Endothelial cell of umbilical vein (primary cell): ENCODE results near the gene BASP1. TPM values are rescaled to one million over a fixed set of nuclear protein-coding genes. Genes with fewer than 3 reads are reported as not detected.

Experiments
- BruUV-seq: library from RNA; stranded (reverse); fragments of 400-500 nt; replicated peaks from 2 replicates; lab custom pipeline; 2021; lab: Mats Ljungman, UMichigan
- CTCF ChIA-PET: fragments of 300-600, 350-600 bp; sonication (Branson Sonifier 250); formaldehyde crosslinking; loops from one replicate; lab custom pipeline; 2021; ENCODE audit warnings: antibody characterized with exemption, inconsistent platforms; lab: Charles Lee
- POLR2A ChIA-PET: fragments of 300-600, 350-600 bp; sonication (Branson Sonifier 250); formaldehyde crosslinking; loops from one replicate; lab custom pipeline; 2021; ENCODE audit warnings: antibody characterized with exemption, inconsistent platforms; lab: Charles Lee
- DNase-seq: peaks from one replicate; pipeline ENCODE4 v3.0.0-alpha.2; 2011; ENCODE audit warnings: low read depth, low spot score
- FAIRE-seq: peaks from 2 replicates; lab custom pipeline; 2011; peaks lifted over from hg19 to GRCh38; lab: Jason Lieb, UNC
- H2AFZ ChIP-seq: 2 replicates; pipeline ENCODE4 v1.6.0; 2012; ENCODE audit warnings: low read depth, low read length, control low read depth, inconsistent platforms
- H3K27ac ChIP-seq: 2 replicates; pipeline ENCODE4 v1.5.1; 2011; ENCODE audit warnings: low read depth, mild to moderate bottlenecking, control low read depth, low read length, moderate library complexity; ENCODE audit not compliant: insufficient read depth
- H3K27me3 ChIP-seq, 2 experiments: 2 replicates each; pipeline versions ENCODE4 v1.6.0 to v1.6.1; 2011; ENCODE audit warnings: low read length in 2 of 2, mixed read lengths in 1 of 2; ENCODE audit not compliant: control insufficient read depth in 2 of 2, insufficient read depth in 2 of 2
- H3K36me3 ChIP-seq, 2 experiments: 2 replicates in 1 of 2; 3 replicates in 1 of 2; pipeline ENCODE4 v1.5.1; 2011; ENCODE audit warnings: low read length in 2 of 2, mild to moderate bottlenecking in 1 of 2, moderate library complexity in 1 of 2; ENCODE audit not compliant: control insufficient read depth in 2 of 2, insufficient read depth in 2 of 2; ENCODE audit errors: extremely low read depth in 1 of 2
- H3K4me1 ChIP-seq: 3 replicates; pipeline ENCODE4 v1.5.1; 2011; ENCODE audit warnings: mild to moderate bottlenecking, low read length; ENCODE audit not compliant: control insufficient read depth, insufficient read depth; ENCODE audit errors: extremely low read depth
- H3K4me2 ChIP-seq: 2 replicates; pipeline ENCODE4 v1.6.1; 2011; ENCODE audit warnings: low read length, control low read depth, mixed read lengths; ENCODE audit not compliant: insufficient read depth
- H3K4me3 ChIP-seq, 3 experiments: fragments of 200-600 bp in 1 of 3; sonication (generic), shearing (Covaris generic) in 1 of 3; replicated peaks in 1 of 3; 2 replicates each; pipeline ENCODE4 v1.5.1; 2011 to 2016; ENCODE audit warnings: control low read depth in 3 of 3, low read length in 3 of 3, mild to moderate bottlenecking in 2 of 3, inconsistent platforms in 1 of 3, low read depth in 1 of 3, moderate library complexity in 1 of 3; ENCODE audit not compliant: insufficient read depth in 1 of 3
- H3K79me2 ChIP-seq: 2 replicates; pipeline ENCODE4 v1.6.0; 2012; ENCODE audit warnings: low read length, inconsistent platforms; ENCODE audit not compliant: control insufficient read depth, insufficient read depth
- H3K9ac ChIP-seq: replicated peaks from 2 replicates; pipeline ENCODE3; 2011; ENCODE audit warnings: low read length, control low read depth; ENCODE audit not compliant: insufficient read depth; ENCODE audit errors: extremely low read depth
- H3K9me1 ChIP-seq: replicated peaks from 3 replicates; pipeline ENCODE4 v1.6.0; 2011; ENCODE audit warnings: mild to moderate bottlenecking, low read length; ENCODE audit not compliant: control insufficient read depth, insufficient read depth; ENCODE audit errors: extremely low read depth
- H3K9me3 ChIP-seq: replicated peaks from 2 replicates; pipeline ENCODE4 v1.5.1; 2012; ENCODE audit warnings: low read length, inconsistent platforms; ENCODE audit not compliant: control insufficient read depth, insufficient read depth
- H4K20me1 ChIP-seq: replicated peaks from 2 replicates; pipeline ENCODE3; 2011; ENCODE audit warnings: mild to moderate bottlenecking, low read length; ENCODE audit not compliant: control insufficient read depth, insufficient read depth; ENCODE audit errors: extremely low read depth
- EZH2 ChIP-seq: IDR thresholded peaks from 2 replicates; pipeline ENCODE4 v1.6.1; 2012; ENCODE audit warnings: borderline replicate concordance, low read depth, mild to moderate bottlenecking, moderate library complexity, low read length, inconsistent platforms; ENCODE audit not compliant: severe bottlenecking
- FOS ChIP-seq: IDR thresholded peaks from 2 replicates; pipeline ENCODE4 v1.6.1; 2011; ENCODE audit warnings: mild to moderate bottlenecking, low read length, moderate library complexity, borderline replicate concordance; ENCODE audit not compliant: insufficient read depth
- GATA2 ChIP-seq: IDR thresholded peaks from 2 replicates; pipeline ENCODE4 v1.7.0; 2011; ENCODE audit warnings: low read depth, mild to moderate bottlenecking, moderate library complexity, mixed read lengths, low read length; ENCODE audit not compliant: insufficient read length, insufficient read depth
- JUN ChIP-seq: IDR thresholded peaks from 2 replicates; pipeline ENCODE4 v1.6.1; 2011; ENCODE audit warnings: borderline replicate concordance, low read depth; ENCODE audit not compliant: insufficient read length, insufficient read depth
- MYC ChIP-seq: IDR thresholded peaks from one replicate; pipeline ENCODE4 v1.6.1; 2011; ENCODE audit warnings: mild to moderate bottlenecking, low read depth, low read length
- POLR2A ChIP-seq: IDR thresholded peaks from 2 replicates; pipeline ENCODE4 v1.6.1; 2012; ENCODE audit warnings: low read depth, mild to moderate bottlenecking, control low read depth, low read length
- POLR2AphosphoS5 ChIP-seq: IDR thresholded peaks from 2 replicates; pipeline ENCODE4 v1.6.1; 2012; ENCODE audit warnings: low read depth, mild to moderate bottlenecking, control low read depth, low read length, moderate library complexity; ENCODE audit not compliant: insufficient read depth
- dilution Hi-C: fragments of 300-500 bp; cut with MboI; formaldehyde crosslinking; loops from one replicate; pipeline ENCODE4 v1.15.0; 2019; ENCODE audit warnings: low sequenced_read_pairs; ENCODE audit not compliant: extremely low pct_ligation_motif_present
- intact Hi-C: fragments of 100-400 bp; cut with micrococcal nuclease; formaldehyde crosslinking; loops from one replicate; pipeline ENCODE4 v1.10.0; 2022
- polyA plus RNA-seq, 4 experiments: library from polyadenylated mRNA; depleted of rRNA in 3 of 4; stranded (reverse) in 3 of 4; unstranded in 1 of 4; fragments of >200 nt; gene quantifications; 2 replicates each; pipeline versions ENCODE4 v1.2.1 to v1.2.3, GENCODE V29; 2011 to 2012; ENCODE audit warnings: missing spikeins in 1 of 4
- total RNA-seq: library from RNA; stranded (reverse); gene quantifications from 2 replicates; pipeline ENCODE4 v1.2.3, GENCODE V29; 2021
- TF ChIP-seq, protein P1 (sequence below), 2 donors: IDR thresholded peaks; 1 replicate in 1 of 2; 2 replicates in 1 of 2; pipeline ENCODE4 v1.5.1; 2011; ENCODE audit warnings: low read length in 2 of 2, mild to moderate bottlenecking in 2 of 2, moderate library complexity in 2 of 2, control low read depth in 1 of 2, inconsistent platforms in 1 of 2, low read depth in 1 of 2; ENCODE audit not compliant: insufficient read depth in 1 of 2; ENCODE audit errors: extremely low read depth in 1 of 2
- TF ChIP-seq, protein P2 (sequence below): IDR thresholded peaks from 2 replicates; pipeline ENCODE4 v1.6.1; 2011; ENCODE audit not compliant: insufficient read depth, insufficient read length

The BASP1 gene
- total and polyA plus RNA-seq, 2 donors (not counting 3 experiments of a cell fraction or from before 2014, with no cell fraction given): 69.4 to 79.3 TPM

- Histone ChIP-seq H3K4me2 (no peak overlapping the region), H2AFZ (no peak overlapping the region), H3K9ac (no peak overlapping the region), H3K79me2 (no peaks in the 10 kb centered on the region), H3K9me1 (no peaks in the 10 kb centered on the region), H3K4me3 (no peak overlapping the region), H3K36me3 (no peaks in the 10 kb centered on the region), H3K9me3 (no peaks in the 10 kb centered on the region), H4K20me1 (no peaks in the 10 kb centered on the region), H3K27ac (no peak overlapping the region), H3K27me3 (no peaks in the 10 kb centered on the region), H3K4me1 (no peaks in the 10 kb centered on the region)
- dilution Hi-C loops: no loop called here
- no TSS peak for BruUV-seq
- POLR2A ChIA-PET: no interaction called here
- no peak for TF ChIP-seq POLR2A
- CTCF ChIA-PET: interaction anchor here (1.1 kb wide), 1 partner anchor 100 kb away, joined by 3 read pairs; no protein-coding TSS in a partner anchor
- no peak for FAIRE-seq
- intact Hi-C loops: no loop called here
- DNase-seq: no peak
Observed at GRCh38 chr5:17315710-17316221, 98.3 kb downstream of the BASP1 start.

DNA sequence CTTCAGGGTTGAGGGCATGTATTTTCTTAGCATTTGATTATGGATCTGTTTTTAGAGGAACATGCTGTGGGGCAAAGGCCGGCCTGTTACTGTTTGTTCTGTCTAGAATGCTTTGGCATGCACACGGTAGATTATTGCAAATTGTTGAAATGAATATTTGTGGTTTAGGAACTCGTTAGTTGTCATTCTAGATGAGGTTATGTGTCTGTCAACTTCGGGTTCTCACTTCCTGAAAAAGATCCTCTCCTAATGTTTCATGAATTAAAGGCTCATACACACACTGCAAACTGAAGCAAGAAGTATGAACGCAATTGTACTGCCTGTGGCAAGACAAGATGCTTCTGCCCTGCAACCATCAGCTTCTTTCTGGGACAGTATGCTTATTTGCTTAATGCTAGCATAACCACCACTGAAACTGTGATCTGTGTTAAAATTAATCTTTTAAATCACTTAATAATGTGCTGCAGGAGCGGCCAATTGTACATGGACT is 99.6 kb downstream of the BASP1 start:
- H3K4me3 ChIP-seq: no peak overlapping the region
- CTCF ChIA-PET: interaction anchor here (1.1 kb wide), 1 partner anchor 101 kb away, joined by 3 read pairs; no protein-coding TSS in a partner anchor
- POLR2A ChIA-PET: no interaction called here
- no peak for TF ChIP-seq POLR2AphosphoS5
- TF ChIP-seq JUN: no peak
- TF ChIP-seq, protein P1, sequence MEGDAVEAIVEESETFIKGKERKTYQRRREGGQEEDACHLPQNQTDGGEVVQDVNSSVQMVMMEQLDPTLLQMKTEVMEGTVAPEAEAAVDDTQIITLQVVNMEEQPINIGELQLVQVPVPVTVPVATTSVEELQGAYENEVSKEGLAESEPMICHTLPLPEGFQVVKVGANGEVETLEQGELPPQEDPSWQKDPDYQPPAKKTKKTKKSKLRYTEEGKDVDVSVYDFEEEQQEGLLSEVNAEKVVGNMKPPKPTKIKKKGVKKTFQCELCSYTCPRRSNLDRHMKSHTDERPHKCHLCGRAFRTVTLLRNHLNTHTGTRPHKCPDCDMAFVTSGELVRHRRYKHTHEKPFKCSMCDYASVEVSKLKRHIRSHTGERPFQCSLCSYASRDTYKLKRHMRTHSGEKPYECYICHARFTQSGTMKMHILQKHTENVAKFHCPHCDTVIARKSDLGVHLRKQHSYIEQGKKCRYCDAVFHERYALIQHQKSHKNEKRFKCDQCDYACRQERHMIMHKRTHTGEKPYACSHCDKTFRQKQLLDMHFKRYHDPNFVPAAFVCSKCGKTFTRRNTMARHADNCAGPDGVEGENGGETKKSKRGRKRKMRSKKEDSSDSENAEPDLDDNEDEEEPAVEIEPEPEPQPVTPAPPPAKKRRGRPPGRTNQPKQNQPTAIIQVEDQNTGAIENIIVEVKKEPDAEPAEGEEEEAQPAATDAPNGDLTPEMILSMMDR (IDR thresholded peaks at IDR 0.05; ENCODE audit: extremely low read depth in 1 of 2, insufficient read depth in 1 of 2, low read depth in 1 of 2, low read length in 2 of 2): no peak
- TF ChIP-seq EZH2: no peak
- no peak for TF ChIP-seq FOS
- TF ChIP-seq GATA2: no peak
- no peak for TF ChIP-seq MYC
- TF ChIP-seq, protein P2, sequence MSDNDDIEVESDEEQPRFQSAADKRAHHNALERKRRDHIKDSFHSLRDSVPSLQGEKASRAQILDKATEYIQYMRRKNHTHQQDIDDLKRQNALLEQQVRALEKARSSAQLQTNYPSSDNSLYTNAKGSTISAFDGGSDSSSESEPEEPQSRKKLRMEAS: no peak
- H3K79me2 ChIP-seq: no peaks in the 10 kb centered on the region
- FAIRE-seq: no peak
- no peak overlapping the region for H3K4me2 ChIP-seq
- H3K9ac ChIP-seq: no peak overlapping the region
- H3K27me3 ChIP-seq: no peaks in the 10 kb centered on the region
- dilution Hi-C loops: no loop called here
- BruUV-seq: no TSS peak
- no peaks in the 10 kb centered on the region for H4K20me1 ChIP-seq
- no peaks in the 10 kb centered on the region for H3K9me1 ChIP-seq
- DNase-seq: no peak
- H3K4me1 ChIP-seq: no peaks in the 10 kb centered on the region
- H3K36me3 ChIP-seq: no peaks in the 10 kb centered on the region
- H2AFZ ChIP-seq: no peak overlapping the region
- intact Hi-C loops: no loop called here
- H3K9me3 ChIP-seq: no peaks in the 10 kb centered on the region
- H3K27ac ChIP-seq: no peak overlapping the region
